Hematopoietic multipotent progenitor cell treated with erythropoietin and hydrocortisone succinate and interleukin-3 and kit ligand, for 6 days (in vitro differentiated cells): ENCODE results near the gene TNFRSF13B.
"Not testable (repeated sequence)": the region's sequence is repeated elsewhere in the genome, so short reads cannot be mapped to it uniquely, and the experiment has no call there.

Experiments used
- DNase-seq: peaks from one replicate; pipeline ENCODE4 v3.0.0-alpha.2; 2015

TNFRSF13B gene

DNA sequence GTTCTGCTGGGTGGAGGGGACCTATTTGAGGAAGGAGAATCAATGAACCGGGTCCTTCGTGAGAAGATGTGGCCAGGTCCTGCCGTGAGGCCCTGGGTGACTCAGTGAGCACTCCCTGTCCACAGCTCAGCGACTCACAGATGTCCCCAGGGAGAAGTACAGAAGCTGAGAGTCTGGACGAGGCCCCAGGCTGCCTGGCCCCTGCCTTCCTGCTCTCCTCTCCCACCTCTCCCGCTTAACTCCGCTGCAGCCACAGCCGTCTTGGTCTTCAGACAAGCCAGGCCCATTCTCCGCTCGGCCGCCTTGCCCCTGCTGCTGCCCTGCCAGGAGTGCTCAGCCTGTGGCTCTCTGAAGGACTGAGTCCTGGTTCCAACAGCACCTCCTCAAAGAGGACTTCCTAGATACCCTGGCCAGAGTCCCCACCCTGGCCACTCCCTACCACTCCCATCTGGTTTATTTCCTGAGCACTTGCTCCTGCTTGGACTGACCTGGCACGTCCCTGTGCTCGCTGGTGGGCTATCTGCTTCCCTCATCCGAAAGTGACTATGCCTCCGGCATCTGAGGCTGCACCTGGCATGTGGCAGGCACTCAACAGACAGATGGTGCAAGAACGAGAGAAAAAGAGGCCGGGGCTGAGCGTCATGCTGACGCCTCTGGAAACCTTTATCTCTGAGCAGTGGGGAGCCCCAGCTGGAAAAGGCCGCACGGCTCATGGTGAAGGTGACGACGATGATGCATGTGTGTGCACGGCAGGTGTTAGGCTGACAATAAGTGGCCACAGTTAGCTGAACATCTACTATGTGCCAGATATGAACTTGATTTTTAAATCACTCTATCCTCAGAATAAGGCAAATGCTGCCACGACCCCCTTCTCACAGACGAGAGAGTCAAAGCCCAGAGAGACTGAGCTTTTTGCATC lies 9.2 kb upstream of the TNFRSF13B start:
- DNase-seq = no peak

DNA sequence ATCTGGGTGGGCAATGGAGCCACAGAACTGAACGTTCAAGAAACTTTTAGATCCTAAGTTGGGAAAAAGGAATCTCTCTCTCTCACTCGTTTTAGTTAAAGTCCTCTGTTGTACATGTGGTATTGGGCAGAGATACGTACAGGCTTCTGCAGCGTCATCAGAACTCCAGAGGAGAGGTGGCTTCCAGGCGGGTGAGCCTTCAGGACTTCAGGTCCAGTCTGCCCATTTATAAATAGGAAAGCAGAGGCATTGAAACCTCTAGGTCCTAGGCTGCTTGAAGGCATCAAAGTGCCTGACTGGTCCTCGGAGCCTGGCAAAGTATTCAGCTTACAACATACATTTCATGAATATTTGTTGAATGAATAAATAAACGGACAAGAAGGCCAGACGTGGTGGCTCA lies 8.1 kb upstream of the TNFRSF13B start:
- no peak for DNase-seq

DNA sequence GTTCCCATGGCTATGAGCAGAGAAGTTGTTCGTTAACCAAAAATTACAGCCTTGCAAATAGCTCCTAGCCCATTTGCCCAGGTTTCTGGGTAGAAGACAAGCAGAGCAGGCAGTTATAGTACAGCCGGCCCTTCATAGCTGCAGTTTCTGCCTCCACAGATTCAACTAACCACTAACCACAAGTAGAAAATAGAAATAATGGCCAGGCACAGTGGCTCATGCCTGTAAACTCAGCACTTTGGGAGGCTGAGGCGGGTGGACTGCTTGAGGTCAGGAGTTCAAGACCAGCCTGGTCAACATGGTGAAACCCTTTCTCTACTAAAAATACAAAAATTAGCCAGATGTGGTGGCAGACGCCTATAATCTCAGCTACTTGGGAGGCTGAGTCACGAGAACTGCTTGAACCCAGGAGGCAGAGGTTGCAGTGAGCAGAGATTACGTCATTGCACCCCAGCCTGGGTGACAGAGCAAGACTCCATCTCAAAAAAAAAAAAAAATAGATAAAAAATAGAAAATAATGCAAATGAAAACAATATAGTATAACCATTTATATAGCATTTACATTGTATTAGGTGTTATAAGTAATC lies 7.4 kb upstream of the TNFRSF13B start:
- DNase-seq = not testable (repeated sequence)

DNA sequence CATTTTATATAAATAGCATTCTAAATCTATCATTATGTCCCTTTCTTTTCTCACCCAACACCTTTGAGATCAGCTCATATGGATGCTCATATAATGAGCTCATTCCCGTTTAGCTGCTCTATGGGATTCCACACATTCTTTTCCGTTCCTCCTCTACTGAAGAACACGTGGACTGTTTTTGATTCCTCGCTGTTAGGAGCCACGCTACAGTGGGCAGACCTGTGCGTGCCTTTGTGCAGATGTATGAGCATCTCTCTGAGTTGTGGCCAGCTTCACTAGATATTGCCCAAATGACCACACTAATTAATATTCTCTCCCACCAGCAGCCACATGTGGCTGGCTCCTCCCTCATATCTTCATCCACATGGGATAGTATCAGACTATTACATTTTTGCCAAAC lies 6.0 kb upstream of the TNFRSF13B start:
- DNase-seq = no peak

DNA sequence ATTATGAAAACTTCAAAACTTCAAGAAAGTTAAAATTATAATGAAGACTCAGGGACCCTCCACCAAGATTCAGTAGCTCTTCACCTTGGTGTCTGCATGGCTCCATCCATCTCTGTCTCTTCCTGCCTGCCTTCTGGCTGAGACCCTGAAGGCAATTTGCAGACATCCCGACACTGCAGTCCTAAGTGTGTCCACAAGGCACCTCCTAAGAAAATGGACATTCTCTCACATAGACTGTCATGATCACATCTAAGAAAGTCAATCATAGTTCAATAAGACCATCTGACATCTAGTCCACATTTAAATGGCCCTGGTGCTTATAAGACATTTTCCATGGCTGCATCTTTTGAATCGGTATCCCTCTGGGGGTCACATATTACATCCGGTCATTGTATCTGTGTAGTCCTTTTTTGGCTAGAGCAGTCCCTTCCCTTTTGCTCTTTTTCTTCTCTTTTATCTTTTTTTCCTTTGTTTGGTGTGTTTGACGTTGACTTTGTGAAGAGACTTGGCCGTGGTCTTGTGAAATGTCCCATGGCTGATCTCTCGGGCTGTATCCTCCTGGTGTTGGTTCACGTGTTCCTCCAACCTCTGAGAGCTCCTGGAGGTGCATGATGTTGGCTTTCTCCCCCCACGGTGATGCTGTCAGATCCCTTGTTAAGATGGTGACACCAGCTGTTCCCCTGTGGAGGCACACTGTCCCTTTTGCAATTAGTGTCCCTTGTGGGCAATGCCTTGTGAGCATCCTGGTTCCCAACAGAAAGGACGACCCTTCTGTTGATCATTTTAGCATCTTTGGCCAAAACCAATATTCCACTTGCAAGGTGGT lies 5.0 kb upstream of the TNFRSF13B start:
- DNase-seq = no peak

DNA sequence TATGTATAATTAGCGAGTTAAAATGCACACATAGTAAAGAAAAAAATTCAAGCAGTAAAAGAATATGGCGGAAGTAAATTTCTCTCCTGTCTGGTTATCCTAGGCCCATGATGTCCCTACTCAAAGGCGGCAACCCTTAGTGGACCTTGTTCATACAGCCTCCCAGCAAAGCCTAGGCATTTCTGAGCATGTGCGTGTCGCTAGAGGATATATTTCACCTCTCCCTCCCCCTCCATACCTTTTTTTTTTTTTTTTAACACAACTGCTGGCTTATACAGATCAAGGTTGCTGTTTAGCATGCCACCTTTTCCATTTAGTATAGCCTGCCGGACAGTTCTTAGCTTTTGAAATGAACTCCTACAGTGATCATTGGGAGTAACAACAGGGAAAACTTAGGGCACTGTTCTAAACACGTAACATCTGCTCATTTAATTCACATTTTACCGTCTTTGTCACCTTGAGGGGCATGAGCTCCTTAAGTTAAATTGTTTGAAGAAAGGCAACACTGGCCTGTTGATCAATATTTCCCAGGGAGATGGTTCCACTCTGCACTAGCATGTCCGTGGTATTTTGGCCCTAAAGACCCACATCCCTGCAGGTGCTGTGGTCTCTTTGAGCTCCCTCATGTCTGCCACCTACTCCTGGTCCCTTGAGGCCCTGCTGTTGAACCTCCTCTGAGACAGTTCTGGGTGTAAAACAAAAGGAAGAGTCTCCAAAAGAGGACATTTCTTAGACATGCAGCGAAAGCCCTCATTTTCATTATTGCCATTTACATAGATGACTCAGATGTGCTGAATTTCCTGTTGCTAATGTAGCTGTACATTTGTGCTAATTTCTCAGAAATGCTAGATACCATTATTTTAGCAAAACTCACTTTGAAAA lies 4.1 kb upstream of the TNFRSF13B start:
- DNase-seq = no peak

DNA sequence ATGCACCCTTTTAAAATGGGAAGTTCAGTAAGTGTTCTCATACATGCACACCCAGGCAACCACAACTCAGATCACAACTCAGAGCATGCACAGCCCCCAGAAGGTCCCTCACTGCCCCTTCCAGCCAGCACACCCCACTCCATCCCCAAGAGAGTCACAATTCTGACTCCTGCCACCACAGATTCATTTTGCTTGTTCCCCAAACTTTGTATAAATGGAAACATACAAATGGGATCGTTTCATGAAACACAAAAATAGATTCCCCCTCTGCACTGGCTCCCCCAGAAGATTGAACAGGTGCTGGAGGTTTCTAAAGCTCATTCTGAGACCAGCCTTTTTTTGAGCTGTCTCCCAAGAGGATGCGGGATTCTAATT lies 3.3 kb upstream of the TNFRSF13B start:
- DNase-seq = no peak

DNA sequence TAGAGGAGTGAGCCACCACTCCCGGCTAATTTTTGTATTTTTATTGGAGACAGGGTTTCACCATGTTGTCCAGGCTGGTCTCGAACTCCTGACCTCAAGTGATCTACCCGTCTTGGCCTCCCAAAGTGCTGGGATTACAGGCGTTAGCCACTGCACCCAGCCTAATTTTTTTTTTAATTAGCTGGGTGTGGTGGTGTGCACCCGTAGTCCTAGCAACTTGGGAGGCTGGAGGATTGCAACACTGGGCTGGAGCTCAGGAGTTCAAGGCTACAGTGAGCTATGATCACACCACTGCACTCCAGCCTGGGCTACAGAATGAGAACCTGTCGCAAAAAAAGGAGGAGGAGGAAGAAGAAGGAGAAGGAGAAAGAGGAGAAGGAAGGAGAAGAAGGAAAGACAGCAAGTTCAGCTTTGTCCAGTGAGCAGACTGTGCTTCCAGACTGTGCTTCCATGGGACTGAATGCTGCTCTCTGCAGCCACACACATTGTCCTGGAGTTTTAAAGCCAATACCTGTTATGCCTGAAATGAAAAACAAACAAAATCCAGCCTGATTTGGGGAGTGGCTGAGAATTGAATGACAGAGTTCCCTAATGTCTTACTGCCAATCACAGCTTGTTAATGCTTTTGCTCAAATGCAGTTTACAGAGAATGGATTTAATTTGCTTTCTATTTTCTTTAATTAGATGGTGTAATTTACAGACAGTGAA lies 2.8 kb upstream of the TNFRSF13B start:
- DNase-seq = no peak

DNA sequence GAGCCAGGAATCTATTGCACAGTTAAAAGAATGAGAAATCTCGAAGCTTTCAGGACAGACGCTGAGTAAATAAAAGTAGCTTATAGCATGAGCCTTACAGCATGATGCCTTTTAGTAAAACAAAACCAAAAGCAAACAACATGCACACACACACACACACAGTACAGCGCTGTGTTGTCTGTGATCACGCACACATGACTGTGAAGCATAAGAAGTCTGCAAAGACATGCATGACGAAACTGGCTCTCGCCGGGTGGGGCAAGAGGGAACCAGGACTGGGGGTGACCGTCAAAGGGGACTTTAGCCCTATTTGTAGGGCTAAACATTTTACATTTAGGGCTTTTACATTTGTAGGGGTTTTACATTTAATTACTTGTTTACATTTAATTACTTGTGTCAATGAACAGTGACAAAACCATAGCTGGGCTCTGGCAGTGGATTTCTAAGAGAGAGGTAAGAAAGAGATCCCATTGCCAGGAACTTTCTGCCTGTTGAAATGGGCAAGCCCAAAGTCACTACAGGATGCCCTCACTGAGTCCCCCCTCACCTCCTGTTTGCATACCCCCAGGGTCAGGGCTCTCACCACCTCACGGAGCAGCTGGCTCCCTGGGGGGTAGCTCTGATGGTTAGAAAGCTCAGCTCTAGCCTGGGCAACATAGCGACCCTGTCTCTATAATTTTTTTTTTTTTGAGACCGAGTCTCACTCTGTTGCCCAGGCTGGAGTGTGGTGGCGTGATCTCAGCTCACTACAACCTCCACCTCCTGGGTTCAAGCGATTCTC lies 2.0 kb upstream of the TNFRSF13B start:
- no peak for DNase-seq

DNA sequence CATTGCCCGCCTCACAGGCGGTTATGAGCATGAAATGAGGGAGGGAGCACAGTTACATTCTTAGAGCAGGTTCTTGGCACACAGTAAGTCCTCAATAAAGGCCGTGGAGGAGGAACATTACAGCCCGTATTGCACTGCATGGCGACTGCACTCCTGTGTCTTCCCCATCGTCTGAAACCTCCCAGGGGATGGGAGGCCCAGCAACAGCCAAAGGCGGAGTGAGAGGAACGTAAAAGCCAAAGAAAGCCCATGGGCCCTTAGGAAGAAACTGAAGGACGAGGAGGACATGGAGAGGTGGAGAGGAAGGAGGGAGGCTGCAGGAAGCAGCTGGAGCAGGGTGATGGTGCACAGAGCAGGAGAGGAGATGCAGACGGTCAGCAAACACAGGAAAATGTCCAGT lies 1.1 kb upstream of the TNFRSF13B start:
- not testable (repeated sequence) for DNase-seq

DNA sequence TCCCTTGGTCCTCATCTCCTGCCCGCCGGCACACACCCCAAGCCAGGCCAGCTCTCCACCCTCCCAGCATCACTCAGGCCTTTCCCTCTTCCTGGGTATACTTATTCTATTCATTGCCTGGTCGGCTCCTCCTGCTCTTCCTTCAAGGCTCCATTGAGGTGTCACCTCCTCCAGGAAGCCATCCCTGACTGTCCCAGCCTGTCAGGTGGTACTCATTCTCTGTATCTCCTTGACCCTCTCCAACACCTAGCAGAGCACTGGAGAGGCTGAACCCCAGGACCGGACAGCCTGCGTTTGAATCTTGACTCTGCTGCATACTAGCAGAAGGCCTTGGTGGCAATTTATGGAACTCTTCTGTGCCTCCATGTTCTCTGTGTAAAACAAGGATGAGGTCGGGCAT lies 428 bp upstream of the TNFRSF13B start:
- no peak for DNase-seq

DNA sequence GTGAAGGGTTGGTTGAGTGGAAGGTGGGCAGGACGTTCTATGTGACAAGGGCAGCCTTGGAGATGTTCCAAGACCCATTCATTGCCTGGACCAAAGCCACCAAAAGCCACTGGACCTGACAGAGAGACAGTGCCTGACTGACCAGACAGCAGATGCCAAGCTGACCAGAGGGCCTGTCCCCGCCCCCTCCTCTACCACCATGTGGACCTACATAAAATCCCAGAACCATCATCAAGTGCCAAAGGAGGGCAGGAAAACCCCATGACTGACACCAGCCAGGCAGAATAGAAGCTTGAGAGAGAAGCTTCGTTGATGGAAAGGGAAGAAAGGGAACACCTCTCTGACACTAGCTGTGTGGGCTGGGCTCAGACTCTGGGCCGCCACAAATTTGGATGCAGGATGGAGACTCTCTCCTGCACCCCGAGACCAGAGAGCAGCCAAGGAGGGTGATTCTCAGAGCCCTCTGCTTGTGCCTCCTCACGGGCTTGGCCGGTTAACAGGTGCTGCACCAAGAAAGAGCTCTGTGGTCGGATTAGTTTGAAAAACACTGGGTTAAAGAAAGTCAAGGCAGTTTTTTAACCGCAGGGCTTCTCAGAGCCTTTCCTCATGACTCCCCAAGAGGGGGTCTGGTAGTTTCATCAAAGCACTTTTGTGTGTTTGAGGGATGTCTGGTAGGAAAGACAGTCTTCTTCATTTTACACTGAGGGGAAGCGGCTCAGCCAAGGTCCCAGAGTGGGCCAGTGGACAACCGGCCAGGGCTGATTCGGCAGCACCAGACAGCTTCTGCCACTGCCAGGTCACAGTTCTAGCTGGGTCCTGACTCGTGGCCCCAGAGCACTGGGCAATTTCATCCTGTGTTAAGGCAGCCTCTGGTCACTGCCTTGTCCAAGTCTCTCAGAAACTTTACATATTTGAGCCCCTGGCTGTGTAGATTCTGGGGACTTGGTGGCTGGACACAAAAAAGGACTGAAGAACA lies 1.7 kb downstream of the TNFRSF13B start:
- no peak for DNase-seq

DNA sequence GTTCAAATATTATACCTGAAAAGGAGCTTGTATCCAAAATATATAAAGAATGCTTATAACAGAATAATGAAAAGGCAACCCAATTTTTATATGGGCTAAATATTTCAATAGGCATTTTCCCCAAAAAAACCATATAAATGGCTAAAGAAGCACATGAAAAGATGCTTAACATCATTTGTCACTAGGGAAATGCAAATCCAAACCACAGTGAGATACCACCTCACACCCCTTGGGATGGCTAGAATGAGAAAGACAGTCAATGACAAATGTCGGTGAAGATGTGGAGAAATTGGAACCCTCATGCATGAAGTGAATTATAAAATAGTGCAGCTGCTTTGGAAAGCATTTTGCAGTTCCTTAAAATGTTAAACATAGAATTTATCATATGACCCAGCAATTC lies 3.1 kb downstream of the TNFRSF13B start:
- no peak for DNase-seq

DNA sequence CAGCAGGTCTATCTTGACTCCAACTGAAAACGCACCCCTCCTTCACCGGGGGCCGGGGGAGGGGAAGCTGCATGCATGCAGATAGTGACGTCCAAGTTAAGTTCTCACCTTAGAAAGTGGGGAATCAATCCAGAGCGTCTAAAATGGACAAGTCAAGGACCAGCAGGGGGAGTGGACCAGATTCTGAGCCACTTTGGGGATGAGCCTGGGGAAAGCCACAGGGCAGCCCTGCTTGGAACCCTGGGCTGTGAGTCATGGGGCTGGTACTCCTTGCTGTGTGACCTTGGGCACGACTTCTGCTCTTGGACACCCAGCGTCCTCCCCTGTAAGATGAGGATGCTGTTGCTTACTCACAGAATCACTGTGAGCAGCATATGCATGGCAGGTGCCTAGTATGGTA lies 9.1 kb downstream of the TNFRSF13B start:
- DNase-seq = no peak

DNA sequence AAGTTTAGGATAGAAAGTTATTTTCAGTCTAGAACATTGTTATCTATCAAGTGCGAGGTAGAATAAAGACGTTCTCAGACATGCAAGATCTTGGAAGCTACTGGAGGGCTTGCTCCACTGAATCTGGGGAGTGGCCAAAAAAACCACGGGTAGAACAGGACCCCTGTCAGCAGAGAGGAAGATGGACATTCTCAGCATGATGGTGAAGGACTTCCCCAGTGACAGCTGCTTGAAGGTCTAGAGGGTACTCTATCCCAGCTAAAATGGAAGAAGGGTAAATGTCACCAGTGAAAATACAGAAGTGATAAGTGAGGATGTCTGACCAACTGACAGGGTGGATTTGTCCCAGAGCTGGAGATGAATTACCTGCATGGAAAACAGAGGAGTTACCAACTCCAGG lies 10.1 kb downstream of the TNFRSF13B start:
- DNase-seq = no peak

DNA sequence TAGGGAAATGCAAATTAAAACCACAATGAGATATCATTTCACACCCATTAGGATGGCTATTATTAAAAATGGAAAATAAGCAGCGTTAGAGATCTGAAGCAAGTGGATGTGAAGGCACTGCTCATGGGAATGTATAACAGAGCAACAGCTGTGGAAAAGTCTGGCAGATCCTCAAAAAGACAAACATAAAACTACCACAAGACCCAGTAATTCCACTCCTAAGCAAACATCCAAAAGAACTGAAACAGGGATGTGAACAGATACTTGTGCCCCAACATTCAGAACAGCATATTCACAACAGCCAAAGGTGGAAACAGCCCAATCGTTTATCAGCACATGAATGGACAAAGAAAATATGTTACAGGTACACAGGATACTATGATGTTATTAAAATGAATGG lies 10.9 kb downstream of the TNFRSF13B start:
- DNase-seq = not testable (repeated sequence)

DNA sequence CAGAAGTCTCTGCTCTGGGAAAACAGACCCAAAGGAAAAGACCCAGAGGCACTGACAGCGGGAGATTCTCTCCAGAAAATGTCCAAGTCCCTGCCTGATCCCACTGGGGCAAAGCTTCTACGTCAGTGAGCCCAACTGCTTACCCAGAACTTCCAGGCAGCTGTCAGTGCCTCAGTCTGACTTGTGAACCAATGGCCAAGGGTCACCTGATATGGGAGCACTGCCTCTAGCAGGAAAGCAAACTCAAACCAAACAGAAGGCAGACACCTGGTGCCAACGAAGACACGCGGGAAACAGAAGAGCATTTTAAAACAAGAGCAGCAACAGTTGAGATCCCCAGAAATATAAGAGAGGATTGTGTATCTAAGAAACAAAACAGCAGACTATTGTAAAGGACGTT lies 16.9 kb downstream of the TNFRSF13B start:
- not testable (repeated sequence) for DNase-seq

DNA sequence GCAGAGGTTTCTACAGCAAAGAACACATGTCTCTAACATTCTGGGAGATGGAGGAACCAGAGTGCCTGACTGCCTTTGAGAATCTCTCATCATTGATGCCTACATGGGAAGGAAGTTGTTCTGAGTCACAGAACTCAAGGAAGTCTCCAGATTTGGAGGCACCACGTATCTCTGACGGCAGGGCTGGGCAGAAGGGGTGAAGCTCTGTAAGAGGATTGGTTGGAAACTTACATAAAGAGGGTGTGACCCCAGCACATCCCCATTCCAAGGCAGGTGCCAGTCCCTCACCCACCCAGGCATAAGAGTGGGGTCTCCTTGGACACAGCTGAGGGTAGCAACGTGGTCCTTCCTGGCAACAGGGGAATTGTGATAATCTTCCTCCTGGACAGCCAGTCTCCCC lies 17.4 kb downstream of the TNFRSF13B start:
- DNase-seq = no peak

DNA sequence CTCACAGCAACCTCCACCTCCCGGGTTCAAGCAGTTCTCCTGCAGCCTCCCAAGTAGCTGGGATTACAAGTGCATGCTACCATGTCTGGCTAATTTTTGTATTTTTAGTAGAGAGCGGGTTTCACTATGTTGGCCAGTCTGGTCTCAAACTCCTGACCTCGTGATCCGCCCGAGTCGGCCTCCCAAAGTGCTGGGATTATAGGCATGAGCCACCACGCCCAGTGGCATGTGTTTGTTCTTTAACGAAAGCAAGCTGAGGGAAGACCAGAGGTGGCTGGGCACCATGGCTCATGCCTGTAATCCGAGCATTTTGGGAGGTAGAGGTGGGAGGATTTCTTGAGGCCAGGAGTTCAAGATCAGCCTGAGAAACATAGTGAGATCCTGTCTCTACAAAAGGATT lies 18.1 kb downstream of the TNFRSF13B start:
- no peak for DNase-seq

DNA sequence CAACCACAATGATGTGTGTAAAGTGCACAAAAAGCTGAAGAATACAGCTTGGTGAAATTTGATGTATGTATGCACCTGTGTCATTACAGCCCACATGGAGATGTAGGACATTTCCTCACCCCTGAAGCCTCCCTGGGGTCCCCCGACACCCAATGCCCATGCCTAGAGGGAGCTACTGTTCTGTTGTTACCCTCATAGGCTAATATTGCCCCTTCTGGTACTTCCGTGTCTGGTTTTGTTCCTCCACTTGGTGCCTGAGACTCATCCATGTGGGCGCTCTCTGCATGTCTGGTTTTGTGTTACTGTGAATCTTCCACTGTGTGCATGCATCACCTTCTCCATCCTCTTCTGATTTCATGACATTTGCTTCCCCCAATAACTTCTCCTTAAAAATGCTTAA lies 18.6 kb downstream of the TNFRSF13B start:
- DNase-seq = no peak
